Activated naive CD8-positive, alpha-beta T cell treated with anti-CD3 and anti-CD28 coated beads for 36 hours (primary cell): Measurements from ENCODE around the gene RRAGB. TPM values are rescaled to one million over a fixed set of nuclear protein-coding genes. Genes with fewer than 3 reads are reported as not detected.

Source experiments
- total RNA-seq, 2 experiments: library from RNA; stranded (reverse); gene quantifications; one replicate each; pipeline ENCODE4 v1.2.3, GENCODE V29; 2021

RRAGB gene
- total RNA-seq, 2 experiments from 2014 or later, result 5.5 to 6.5 TPM

Other genes starting within 250 kb of the RRAGB start
- gene USP51, start 227.9 kb upstream of the RRAGB start, total RNA-seq, result 1 to 10 TPM; 1.3 to 2.0 TPM
- gene FOXR2, start 94.3 kb upstream of the RRAGB start, total RNA-seq, result not detected